Myocyte (in vitro differentiated cells): ENCODE data around the gene DMD. TPM values are rescaled to one million over a fixed set of nuclear protein-coding genes. Genes with fewer than 3 reads are reported as not detected.
"Not testable (repeated sequence)": the region's sequence is repeated elsewhere in the genome, so short reads cannot be mapped to it uniquely, and the experiment has no call there.

Source experiments
- DNase-seq: peaks from one replicate; pipeline ENCODE4 v3.0.0-alpha.2; 2012; ENCODE audit warnings: low read depth
- total RNA-seq: library from RNA; depleted of rRNA; stranded (reverse); fragments of >200 nt; gene quantifications from 2 replicates; pipeline ENCODE4 v1.2.3, GENCODE V29; 2014

Gene DMD
- total RNA-seq, 1 donor from 2014 or later, result 123 TPM

GRCh38 chrX:32644476-32645245 lies 566.7 kb downstream of the DMD start:
- no peak for DNase-seq

- no peak for DNase-seq
Measured at GRCh38 chrX:32642283-32642682, 569.1 kb downstream of the DMD start.

- no peak for DNase-seq
Measured at GRCh38 chrX:32618154-32618553, 593.2 kb downstream of the DMD start.

- DNase-seq, result peak; percentile 54
Measured at GRCh38 chrX:32614707-32615106, 596.6 kb downstream of the DMD start.

GRCh38 chrX:32599156-32599555 lies 612.2 kb downstream of the DMD start:
- DNase-seq, result no peak

GRCh38 chrX:32598707-32599106 lies 612.6 kb downstream of the DMD start:
- DNase-seq, result no peak

- DNase-seq, result no peak
Measured at GRCh38 chrX:32597777-32598176, 613.6 kb downstream of the DMD start.

GRCh38 chrX:32592786-32593185 lies 618.6 kb downstream of the DMD start:
- no peak for DNase-seq

GRCh38 chrX:32591589-32591988 lies 619.8 kb downstream of the DMD start:
- DNase-seq, result no peak

- DNase-seq, result no peak
Measured at GRCh38 chrX:32582729-32583128, 628.6 kb downstream of the DMD start.

- DNase-seq, result peak; percentile 6
Measured at GRCh38 chrX:32576885-32577284, 634.5 kb downstream of the DMD start.

GRCh38 chrX:32572644-32573043 lies 638.7 kb downstream of the DMD start:
- DNase-seq, result no peak

- DNase-seq, result no peak
Measured at GRCh38 chrX:32571579-32571978, 639.8 kb downstream of the DMD start.

- DNase-seq, result no peak
Measured at GRCh38 chrX:32562261-32562660, 649.1 kb downstream of the DMD start.

- DNase-seq, result no peak
Measured at GRCh38 chrX:32545101-32545500, 666.2 kb downstream of the DMD start.

GRCh38 chrX:32538554-32538953 lies 672.8 kb downstream of the DMD start:
- DNase-seq, result no peak

GRCh38 chrX:32533848-32534247 lies 677.5 kb downstream of the DMD start:
- DNase-seq, result no peak

- DNase-seq, result no peak
Measured at GRCh38 chrX:32532262-32532661, 679.1 kb downstream of the DMD start.

- peak; percentile 40 for DNase-seq
Measured at GRCh38 chrX:32530802-32531403, 680.4 kb downstream of the DMD start.

- not testable (repeated sequence) for DNase-seq
Measured at GRCh38 chrX:32528451-32528850, 682.9 kb downstream of the DMD start.

GRCh38 chrX:32525234-32525633 lies 686.1 kb downstream of the DMD start:
- DNase-seq, result no peak

- DNase-seq, result no peak
Measured at GRCh38 chrX:32524385-32524784, 687.0 kb downstream of the DMD start.

GRCh38 chrX:32520789-32521188 lies 690.6 kb downstream of the DMD start:
- DNase-seq, result no peak
